ENCODE measurements around the gene ZFP91.

The ZFP91 gene

GRCh38 chr11:58582437-58582836 lies 3.6 kb downstream of the ZFP91 start:
- peak; percentile 41 for DNase-seq

GRCh38 chr11:58586998-58587397 lies 8.1 kb downstream of the ZFP91 start:
- DNase-seq, result no peak

- DNase-seq, result no peak
Observed at GRCh38 chr11:58591659-58592058, 12.8 kb downstream of the ZFP91 start.

GRCh38 chr11:58592760-58593472 lies 14.1 kb downstream of the ZFP91 start:
- no peak for DNase-seq

- DNase-seq, result no peak
Observed at GRCh38 chr11:58594826-58595225, 16.0 kb downstream of the ZFP91 start.

- no peak for DNase-seq
Observed at GRCh38 chr11:58596621-58597020, 17.8 kb downstream of the ZFP91 start.

GRCh38 chr11:58597486-58598144 lies 18.8 kb downstream of the ZFP91 start:
- no peak for DNase-seq

- no peak for DNase-seq
Observed at GRCh38 chr11:58600510-58600909, 21.6 kb downstream of the ZFP91 start.

- no peak for DNase-seq
Observed at GRCh38 chr11:58606930-58607714, 28.3 kb downstream of the ZFP91 start.

GRCh38 chr11:58608331-58608730 lies 29.5 kb downstream of the ZFP91 start:
- no peak for DNase-seq

- peak; percentile 17 for DNase-seq
Observed at GRCh38 chr11:58609723-58610122, 30.9 kb downstream of the ZFP91 start.

- DNase-seq, result no peak
Observed at GRCh38 chr11:58613228-58613627, 34.4 kb downstream of the ZFP91 start.

- DNase-seq, result no peak
Observed at GRCh38 chr11:58615559-58615958, 36.7 kb downstream of the ZFP91 start.

- DNase-seq, result no peak
Observed at GRCh38 chr11:58616594-58616993, 37.7 kb downstream of the ZFP91 start.

- DNase-seq, result no peak
Observed at GRCh38 chr11:58617976-58618557, 39.2 kb downstream of the ZFP91 start.

GRCh38 chr11:58621586-58622262 lies 42.9 kb downstream of the ZFP91 start:
- DNase-seq, result no peak

GRCh38 chr11:58622344-58622743 lies 43.5 kb downstream of the ZFP91 start, which contains the start of gene CNTF:
Gene CNTF (plus strand): TSS chr11:58622665. CDS start chr11:58622753, 88 bp downstream.
- DNase-seq, result no peak

- DNase-seq, result no peak
Observed at GRCh38 chr11:58625086-58625485, 46.2 kb downstream of the ZFP91 start.

GRCh38 chr11:58625826-58626460 lies 47.1 kb downstream of the ZFP91 start:
- DNase-seq, result no peak

- DNase-seq, result peak; percentile 11
Observed at GRCh38 chr11:58626934-58627483, 48.1 kb downstream of the ZFP91 start.

- no peak for DNase-seq
Observed at GRCh38 chr11:58628446-58628845, 49.6 kb downstream of the ZFP91 start.

- DNase-seq, result peak; percentile 70
Observed at GRCh38 chr11:58629857-58630256, 51.0 kb downstream of the ZFP91 start.
